Activated CD4-positive, alpha-beta T cell treated with anti-CD3 and anti-CD28 coated beads, Interleukin-2, amount 10 ng/mL, durations not matched to agents 7 days and 5 days (primary cell): ENCODE data around the gene RAB6C. TPM values are rescaled to one million over a fixed set of nuclear protein-coding genes. Genes with fewer than 3 reads are reported as not detected.
"Not testable (repeated sequence)": the region's sequence is repeated elsewhere in the genome, so short reads cannot be mapped to it uniquely, and the experiment has no call there.

Source experiments
- CTCF ChIA-PET: fragments of 350-600 bp; sonication (Branson Sonifier 250); formaldehyde crosslinking; loops from one replicate; lab custom pipeline; 2021; ENCODE audit warnings: antibody characterized with exemption; lab: Charles Lee
- POLR2A ChIA-PET: fragments of 350-600 bp; sonication (Branson Sonifier 250); formaldehyde crosslinking; loops from one replicate; lab custom pipeline; 2021; ENCODE audit warnings: antibody characterized with exemption; lab: Charles Lee
- DNase-seq: peaks from one replicate; pipeline ENCODE4 v3.0.0-alpha.2; 2020
- H3K27ac Mint-ChIP-seq: one replicate; pipeline ENCODE4 v1.8.0; 2021; ENCODE audit warnings: mild to moderate bottlenecking, moderate library complexity, mixed read lengths
- H3K27me3 Mint-ChIP-seq: one replicate; pipeline ENCODE4 v1.8.0; 2021; ENCODE audit warnings: mixed read lengths
- H3K36me3 Mint-ChIP-seq: one replicate; pipeline ENCODE4 v1.8.0; 2021; ENCODE audit warnings: low read depth, mixed read lengths
- H3K4me1 Mint-ChIP-seq: one replicate; pipeline ENCODE4 v1.8.0; 2021; ENCODE audit warnings: mixed read lengths
- H3K4me3 Mint-ChIP-seq: one replicate; pipeline ENCODE4 v1.8.0; 2021; ENCODE audit warnings: mild to moderate bottlenecking, moderate library complexity, mixed read lengths
- H3K9me3 Mint-ChIP-seq: one replicate; pipeline ENCODE4 v1.8.0; 2021; ENCODE audit warnings: mixed read lengths
- total RNA-seq, 2 experiments: library from RNA; stranded (reverse); gene quantifications; one replicate each; pipeline ENCODE4 v1.2.3, GENCODE V29; 2021

The RAB6C gene
- total RNA-seq, 2 experiments from 2014 or later, result not detected

DNA sequence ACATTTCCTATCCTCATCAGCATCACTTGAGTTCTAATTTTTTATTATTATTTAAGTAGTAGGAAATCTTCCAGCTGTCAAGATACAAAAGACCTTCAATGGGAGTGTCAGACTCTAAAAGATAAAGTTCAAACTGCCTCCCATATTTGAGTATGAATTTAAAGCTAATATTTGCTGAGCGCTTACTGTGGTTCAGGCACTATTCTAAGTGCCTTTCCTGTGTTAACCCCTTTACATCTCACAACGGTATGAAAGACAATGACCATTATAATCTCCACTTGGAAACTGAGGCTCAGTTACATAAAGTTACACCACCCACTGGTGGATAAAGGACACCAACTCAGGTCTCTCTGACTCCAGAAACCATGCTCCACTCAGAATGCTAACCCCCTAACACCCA lies 39.9 kb downstream of the RAB6C start:
- no peak overlapping the region for H3K4me3 Mint-ChIP-seq
- H3K36me3 Mint-ChIP-seq, result no peaks in the 10 kb centered on the region
- no peaks in the 10 kb centered on the region for H3K4me1 Mint-ChIP-seq
- no peak overlapping the region for H3K27ac Mint-ChIP-seq
- peaks cover 5% of the 10 kb centered on the region for H3K27me3 Mint-ChIP-seq
- CTCF ChIA-PET, result interaction anchor here (0.6 kb wide), 1 partner anchor 854 kb away, joined by 3 read pairs; no protein-coding TSS in a partner anchor
- H3K9me3 Mint-ChIP-seq, result peaks cover 2% of the 10 kb centered on the region
- POLR2A ChIA-PET, result no interaction called here
- no peak for DNase-seq

DNA sequence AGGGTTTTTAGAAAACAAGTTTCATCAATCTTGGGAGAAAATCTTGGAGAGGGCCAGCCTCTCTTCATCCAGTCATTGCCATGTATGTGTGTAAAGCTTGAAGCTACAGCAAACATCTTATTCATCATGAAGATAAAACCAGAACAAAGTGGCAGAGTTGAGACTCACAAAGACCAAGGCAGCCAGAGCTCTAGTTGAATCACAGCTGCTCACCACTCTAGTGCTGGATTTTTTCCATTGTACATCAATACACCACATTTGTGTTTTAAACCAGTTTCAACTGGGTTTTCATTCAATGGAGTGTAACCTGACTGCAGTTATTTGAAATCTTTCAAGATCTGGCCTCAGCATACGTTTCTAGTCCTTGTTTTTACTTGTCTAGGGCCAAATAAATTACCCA lies 40.6 kb downstream of the RAB6C start:
- H3K27ac Mint-ChIP-seq, H3K4me3 Mint-ChIP-seq, H3K4me1 Mint-ChIP-seq, DNase-seq, H3K27me3 Mint-ChIP-seq, POLR2A ChIA-PET, H3K9me3 Mint-ChIP-seq, H3K36me3 Mint-ChIP-seq: not testable (repeated sequence)
- CTCF ChIA-PET, result interaction anchor here (0.6 kb wide), 1 partner anchor 854 kb away, joined by 3 read pairs; no protein-coding TSS in a partner anchor

DNA sequence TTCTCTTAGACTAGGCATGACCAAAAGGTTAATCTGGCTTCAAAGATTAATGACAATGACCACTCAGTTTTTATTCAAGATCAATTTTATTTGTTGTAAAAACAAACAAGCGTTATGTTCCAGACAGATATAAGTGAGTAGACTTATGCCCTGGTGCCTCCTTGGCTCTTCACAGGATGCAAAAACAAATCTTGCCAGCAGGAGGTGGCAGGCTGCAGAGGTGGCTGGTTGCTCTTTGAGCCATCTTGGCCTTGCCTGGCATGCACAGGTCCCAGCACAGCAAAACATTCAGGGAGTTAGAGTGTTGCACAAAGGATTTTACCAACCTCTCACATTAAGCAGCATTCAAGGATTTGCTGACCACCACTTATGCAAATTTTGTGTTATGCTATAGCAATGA lies 46.5 kb downstream of the RAB6C start:
- H3K27ac Mint-ChIP-seq, CTCF ChIA-PET, H3K36me3 Mint-ChIP-seq, H3K4me3 Mint-ChIP-seq, H3K27me3 Mint-ChIP-seq, H3K9me3 Mint-ChIP-seq, POLR2A ChIA-PET, H3K4me1 Mint-ChIP-seq: not testable (repeated sequence)
- peak; percentile 7 for DNase-seq

Other genes starting within 250 kb of the RAB6C start
- gene POTEF, start 149.6 kb downstream of the RAB6C start, total RNA-seq, result not detected
- 1 to 10 TPM; 1.1 to 1.7 TPM for gene CCDC74B, start 165.4 kb downstream of the RAB6C start, total RNA-seq
- gene SMPD4, start 201.9 kb downstream of the RAB6C start, total RNA-seq, result 10 to 100 TPM; 70.9 to 71.3 TPM
- gene MZT2B, start 202.6 kb downstream of the RAB6C start, total RNA-seq, result 100 to 1,000 TPM; 387 to 417 TPM
- gene TUBA3E, start 218.8 kb downstream of the RAB6C start, total RNA-seq, result not detected